Lung (tissue), 12 donors: ENCODE results near the gene DBH. TPM values are rescaled to one million over a fixed set of nuclear protein-coding genes. Genes with fewer than 3 reads are reported as not detected.
A peak's percentile ranks its signal among the peaks of the same experiment; 100 is the strongest.

Source experiments
- ATAC-seq: fragments of 200-7000 bp; cut with Tn5 transposase; one replicate; pipeline ENCODE4 v1.9.1; 2020; ENCODE audit warnings: moderate number of reproducible peaks; ENCODE audit not compliant: insufficient read depth, low FRiP score
- DNase-seq, 3 donors: peaks; one replicate each; pipeline ENCODE4 v3.0.0-alpha.2; 2013 to 2017
- H3K27ac ChIP-seq, 2 donors: one replicate each; pipeline ENCODE4 v1.5.1; 2013; ENCODE audit warnings: mild to moderate bottlenecking in 2 of 2, moderate library complexity in 2 of 2, control low read depth in 1 of 2, inconsistent platforms in 1 of 2, low read depth in 1 of 2, low read length in 1 of 2
- H3K27me3 ChIP-seq, 3 donors: one replicate each; pipeline ENCODE4 v1.5.1; 2013; ENCODE audit warnings: low read length in 2 of 3; ENCODE audit not compliant: control insufficient read depth in 3 of 3, insufficient read depth in 3 of 3
- H3K36me3 ChIP-seq, 4 donors: one replicate each; pipeline ENCODE4 v1.5.1; 2013; ENCODE audit warnings: low read length in 4 of 4, mild to moderate bottlenecking in 1 of 4, moderate library complexity in 1 of 4; ENCODE audit not compliant: control insufficient read depth in 4 of 4, insufficient read depth in 4 of 4
- H3K4me1 ChIP-seq, 5 donors: one replicate each; pipeline ENCODE4 v1.5.1; 2013; ENCODE audit warnings: low read length in 5 of 5, mild to moderate bottlenecking in 2 of 5, moderate library complexity in 1 of 5; ENCODE audit not compliant: control insufficient read depth in 5 of 5, insufficient read depth in 5 of 5
- H3K4me3 ChIP-seq: one replicate; pipeline ENCODE4 v1.5.1; 2013; ENCODE audit warnings: mild to moderate bottlenecking, control low read depth, moderate library complexity
- H3K9ac ChIP-seq, 2 donors: one replicate each; pipeline ENCODE4 v1.5.1; 2013; ENCODE audit warnings: low read length in 2 of 2, control low read depth in 1 of 2; ENCODE audit not compliant: insufficient read depth in 1 of 2
- H3K9me3 ChIP-seq, 4 donors: one replicate each; pipeline ENCODE4 v1.5.1; 2013; ENCODE audit warnings: low read length in 3 of 4, mild to moderate bottlenecking in 1 of 4, moderate library complexity in 1 of 4; ENCODE audit not compliant: control insufficient read depth in 4 of 4, insufficient read depth in 3 of 4
- WGBS, 2 donors: extraction: QIAGEN DNeasy Blood & Tissue Kit; methylation state at CpG; one replicate each; pipeline ENCODE4 v1.1.7; 2013; 5-methylcytosine and 5-hydroxymethylcytosine counted together
- polyA plus RNA-seq, 2 donors: library from polyadenylated mRNA; stranded (reverse); fragments of 200-250 nt; gene quantifications; one replicate each; pipeline ENCODE4 v1.2.1, GENCODE V29; 2013
- total RNA-seq, 2 donors: library from RNA; depleted of rRNA in 1 of 2; stranded (reverse); fragments of >200 nt in 1 of 2; gene quantifications; one replicate each; pipeline ENCODE4 v1.2.1, GENCODE V29; 2014 to 2021
- TF ChIP-seq, protein P1 (sequence below): IDR thresholded peaks from 2 replicates; pipeline ENCODE4 v1.5.1; 2012; ENCODE audit warnings: mild to moderate bottlenecking; ENCODE audit errors: control extremely low read depth, extremely low read depth
- donor health status: control.
- donor health status: control.
- donor health status: Bipolar disorder and iron deficiency.
- donor health status: healthy.
- donor health status: DM: yes; HTN: yes; CAD: no.

Gene DBH
- total and polyA plus RNA-seq, 4 donors = 0.06 to 0.48 (median 0.08) TPM

DNA sequence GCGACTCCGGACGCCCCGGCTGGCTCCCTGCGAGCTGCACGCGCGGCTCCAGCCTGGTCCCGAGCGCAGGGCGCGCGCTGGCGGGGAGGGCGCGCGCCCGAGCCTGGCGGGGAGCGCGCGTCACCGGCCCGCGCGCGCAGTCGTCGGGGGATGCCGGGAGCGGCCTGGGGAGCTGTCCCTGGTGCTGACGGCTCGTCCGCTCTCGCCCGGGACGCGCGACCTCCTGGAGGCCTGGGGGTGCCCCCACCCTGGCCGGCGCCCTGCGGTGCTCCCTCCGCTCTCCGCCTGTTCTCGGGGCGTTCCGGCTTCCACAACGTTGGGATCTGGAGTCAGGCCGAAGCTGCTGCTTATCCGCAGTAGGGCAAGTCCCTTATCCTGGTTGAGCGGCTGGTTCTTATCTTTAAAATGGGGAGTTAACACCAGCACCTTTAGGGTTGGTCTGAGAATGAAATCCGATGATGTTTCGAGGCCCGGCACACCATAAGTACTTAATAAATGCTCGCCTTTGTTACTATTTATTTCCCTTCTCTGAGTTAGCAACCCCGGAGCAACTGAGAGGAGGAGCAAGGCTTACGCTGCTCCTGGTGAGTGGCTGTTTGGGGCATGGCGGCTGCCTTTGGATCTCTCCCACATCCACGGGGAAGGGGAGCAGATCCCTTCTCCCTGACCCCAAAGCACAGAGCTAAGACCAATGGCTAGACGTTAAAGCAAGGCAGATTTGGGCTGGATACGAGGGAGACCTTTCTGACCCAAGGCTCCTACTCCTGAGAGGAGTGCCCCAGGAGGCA lies 26.7 kb upstream of the DBH start, which contains the start of gene FAM163B:
Gene FAM163B, minus strand, starts transcription at position 79 of the 788 bp plus-strand sequence. CDS start 29,166 bp downstream, outside the sequence.
- peaks cover 5 to 23% (median 9%) of the 10 kb centered on the region in 3 donors for H3K27me3 ChIP-seq
- 11 to 13% methylated on average over 54 to 61 of the region's 61 CpGs for WGBS, 2 donors
- H3K27ac ChIP-seq = no peak within 1 kb of the TSS
- DNase-seq (peak; percentile 75 to 88 (median 81)), ATAC-seq (no peak)
- peaks cover 0 to 17% (median 3%) of the 10 kb centered on the region in 5 donors for H3K4me1 ChIP-seq
- H3K9me3 ChIP-seq = peaks cover 0 to 2% (median 0%) of the 10 kb centered on the region in 4 donors
- no peak within 1 kb of the TSS for H3K4me3 ChIP-seq
- no peaks in the 10 kb centered on the region for H3K36me3 ChIP-seq
- TF ChIP-seq, protein P1, sequence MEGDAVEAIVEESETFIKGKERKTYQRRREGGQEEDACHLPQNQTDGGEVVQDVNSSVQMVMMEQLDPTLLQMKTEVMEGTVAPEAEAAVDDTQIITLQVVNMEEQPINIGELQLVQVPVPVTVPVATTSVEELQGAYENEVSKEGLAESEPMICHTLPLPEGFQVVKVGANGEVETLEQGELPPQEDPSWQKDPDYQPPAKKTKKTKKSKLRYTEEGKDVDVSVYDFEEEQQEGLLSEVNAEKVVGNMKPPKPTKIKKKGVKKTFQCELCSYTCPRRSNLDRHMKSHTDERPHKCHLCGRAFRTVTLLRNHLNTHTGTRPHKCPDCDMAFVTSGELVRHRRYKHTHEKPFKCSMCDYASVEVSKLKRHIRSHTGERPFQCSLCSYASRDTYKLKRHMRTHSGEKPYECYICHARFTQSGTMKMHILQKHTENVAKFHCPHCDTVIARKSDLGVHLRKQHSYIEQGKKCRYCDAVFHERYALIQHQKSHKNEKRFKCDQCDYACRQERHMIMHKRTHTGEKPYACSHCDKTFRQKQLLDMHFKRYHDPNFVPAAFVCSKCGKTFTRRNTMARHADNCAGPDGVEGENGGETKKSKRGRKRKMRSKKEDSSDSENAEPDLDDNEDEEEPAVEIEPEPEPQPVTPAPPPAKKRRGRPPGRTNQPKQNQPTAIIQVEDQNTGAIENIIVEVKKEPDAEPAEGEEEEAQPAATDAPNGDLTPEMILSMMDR = no peak
- no peak within 1 kb of the TSS for H3K9ac ChIP-seq

DNA sequence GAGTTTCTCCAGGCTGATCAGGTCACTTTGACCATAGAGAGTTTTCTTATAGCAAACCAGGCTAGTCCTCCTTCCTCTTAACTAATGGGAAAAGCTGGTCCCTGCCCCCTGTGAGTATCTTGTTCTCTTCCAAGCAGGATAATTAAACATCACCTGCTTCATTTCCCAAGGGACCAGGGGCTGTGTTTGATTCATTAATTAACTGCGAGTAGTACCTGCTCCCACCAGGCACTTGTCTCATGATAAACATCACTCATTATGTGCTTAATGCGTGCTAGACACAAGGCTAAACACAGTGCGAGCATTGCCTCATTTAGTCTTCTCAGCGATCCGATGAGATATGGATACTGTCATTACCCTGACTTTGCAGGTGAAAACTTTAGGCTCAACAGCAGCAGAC lies 25.3 kb upstream of the DBH start:
- H3K27me3 ChIP-seq = peaks cover 5 to 31% (median 9%) of the 10 kb centered on the region in 3 donors
- no peak overlapping the region for H3K27ac ChIP-seq
- no peak overlapping the region for H3K4me3 ChIP-seq
- H3K36me3 ChIP-seq = no peaks in the 10 kb centered on the region
- H3K4me1 ChIP-seq = peaks cover 0 to 16% (median 3%) of the 10 kb centered on the region in 5 donors
- no peak for ATAC-seq
- TF ChIP-seq, protein P1 = no peak
- peaks cover 0 to 2% (median 0%) of the 10 kb centered on the region in 4 donors for H3K9me3 ChIP-seq
- no peak overlapping the region for H3K9ac ChIP-seq
- no peak for DNase-seq
- WGBS, 2 donors = 86 to 92% methylated on average over 5 of the region's 5 CpGs

DNA sequence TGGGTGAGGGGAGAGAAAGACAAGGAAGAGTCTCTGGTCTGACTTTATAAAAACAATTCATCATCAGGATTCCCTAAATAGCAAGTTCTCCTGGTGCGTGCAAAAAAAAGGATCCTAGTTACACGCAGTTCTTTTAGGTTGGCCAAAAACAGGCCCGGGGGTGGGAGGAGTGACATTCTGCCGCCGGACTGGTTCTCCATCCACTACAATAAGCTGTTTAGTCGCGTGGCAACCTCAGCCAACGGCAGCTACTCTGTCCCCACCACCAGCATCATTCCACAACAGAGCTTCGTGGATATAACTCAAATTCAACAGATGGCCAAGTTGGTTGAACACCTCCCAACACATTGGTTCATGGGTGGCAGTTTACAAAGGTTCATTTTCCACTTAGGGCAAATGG lies 24.1 kb upstream of the DBH start:
- WGBS, 2 donors = 81 to 88% methylated on average over 9 of the region's 9 CpGs
- H3K4me3 ChIP-seq = no peak overlapping the region
- H3K4me1 ChIP-seq = peaks cover 0 to 4% (median 0%) of the 10 kb centered on the region in 5 donors
- peaks cover 5 to 35% (median 9%) of the 10 kb centered on the region in 3 donors for H3K27me3 ChIP-seq
- ATAC-seq (no peak), DNase-seq (no peak)
- no peak overlapping the region for H3K27ac ChIP-seq
- H3K9ac ChIP-seq = no peak overlapping the region
- TF ChIP-seq, protein P1 = no peak
- peaks cover 0 to 2% (median 0%) of the 10 kb centered on the region in 4 donors for H3K9me3 ChIP-seq
- H3K36me3 ChIP-seq = no peaks in the 10 kb centered on the region
